Activated naive CD4-positive, alpha-beta T cell treated with anti-CD3 and anti-CD28 coated beads, Interleukin-2, amount 50 U/mL, for 24 hours (primary cell): ENCODE results near the gene KCNH6.

ENCODE experiments used
- H3K27ac Mint-ChIP-seq: one replicate; pipeline ENCODE4 v1.8.0; 2021; ENCODE audit warnings: mild to moderate bottlenecking, mixed read lengths
- H3K27me3 Mint-ChIP-seq: one replicate; pipeline ENCODE4 v1.8.0; 2021; ENCODE audit warnings: mixed read lengths
- H3K36me3 Mint-ChIP-seq: one replicate; pipeline ENCODE4 v1.8.0; 2021; ENCODE audit warnings: mixed read lengths
- H3K4me1 Mint-ChIP-seq: one replicate; pipeline ENCODE4 v1.8.0; 2021; ENCODE audit warnings: mixed read lengths
- H3K4me3 Mint-ChIP-seq: one replicate; pipeline ENCODE4 v1.8.0; 2021; ENCODE audit warnings: mild to moderate bottlenecking, mixed read lengths
- H3K9me3 Mint-ChIP-seq: one replicate; pipeline ENCODE4 v1.8.0; 2021; ENCODE audit warnings: mixed read lengths

KCNH6 gene, protein sequence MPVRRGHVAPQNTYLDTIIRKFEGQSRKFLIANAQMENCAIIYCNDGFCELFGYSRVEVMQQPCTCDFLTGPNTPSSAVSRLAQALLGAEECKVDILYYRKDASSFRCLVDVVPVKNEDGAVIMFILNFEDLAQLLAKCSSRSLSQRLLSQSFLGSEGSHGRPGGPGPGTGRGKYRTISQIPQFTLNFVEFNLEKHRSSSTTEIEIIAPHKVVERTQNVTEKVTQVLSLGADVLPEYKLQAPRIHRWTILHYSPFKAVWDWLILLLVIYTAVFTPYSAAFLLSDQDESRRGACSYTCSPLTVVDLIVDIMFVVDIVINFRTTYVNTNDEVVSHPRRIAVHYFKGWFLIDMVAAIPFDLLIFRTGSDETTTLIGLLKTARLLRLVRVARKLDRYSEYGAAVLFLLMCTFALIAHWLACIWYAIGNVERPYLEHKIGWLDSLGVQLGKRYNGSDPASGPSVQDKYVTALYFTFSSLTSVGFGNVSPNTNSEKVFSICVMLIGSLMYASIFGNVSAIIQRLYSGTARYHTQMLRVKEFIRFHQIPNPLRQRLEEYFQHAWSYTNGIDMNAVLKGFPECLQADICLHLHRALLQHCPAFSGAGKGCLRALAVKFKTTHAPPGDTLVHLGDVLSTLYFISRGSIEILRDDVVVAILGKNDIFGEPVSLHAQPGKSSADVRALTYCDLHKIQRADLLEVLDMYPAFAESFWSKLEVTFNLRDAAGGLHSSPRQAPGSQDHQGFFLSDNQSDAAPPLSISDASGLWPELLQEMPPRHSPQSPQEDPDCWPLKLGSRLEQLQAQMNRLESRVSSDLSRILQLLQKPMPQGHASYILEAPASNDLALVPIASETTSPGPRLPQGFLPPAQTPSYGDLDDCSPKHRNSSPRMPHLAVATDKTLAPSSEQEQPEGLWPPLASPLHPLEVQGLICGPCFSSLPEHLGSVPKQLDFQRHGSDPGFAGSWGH

DNA sequence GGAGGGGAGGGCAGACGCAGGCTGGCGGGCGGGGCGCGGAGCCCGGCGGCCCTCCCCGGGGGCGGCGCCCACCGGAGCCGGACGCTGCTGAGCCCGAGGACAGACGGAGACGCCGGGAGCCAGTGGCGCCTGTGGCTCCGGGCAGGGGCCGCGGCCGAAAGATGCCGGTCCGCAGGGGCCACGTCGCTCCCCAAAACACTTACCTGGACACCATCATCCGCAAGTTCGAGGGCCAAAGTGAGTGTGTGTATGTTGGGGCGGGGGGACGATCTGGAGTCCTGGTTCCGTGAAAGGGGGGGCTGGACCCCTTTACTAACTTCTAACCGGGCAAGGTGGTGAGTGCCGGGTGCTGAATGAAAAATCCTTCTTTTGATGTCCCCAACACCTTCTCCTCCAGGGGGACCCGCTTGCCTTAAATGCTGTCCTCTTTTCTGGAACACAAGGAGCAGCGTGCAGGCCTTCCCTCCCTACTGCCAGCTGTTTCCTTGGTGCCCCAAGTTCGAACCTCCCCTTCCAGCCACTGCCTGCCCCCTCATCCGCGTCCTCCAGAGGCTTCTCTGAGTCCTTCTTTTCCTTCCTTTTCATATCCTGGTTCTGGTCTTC, at the start of gene KCNH6:
KCNH6 (plus strand) TSS at position 106 of the 603 bp plus-strand sequence; CDS start at position 162, 56 bp downstream.
- Mint-ChIP-seq H3K27me3 (peaks cover 14% of the 10 kb centered on the region), H3K4me1 (peaks cover 8% of the 10 kb centered on the region), H3K36me3 (no peaks in the 10 kb centered on the region), H3K4me3 (peak within 1 kb of the TSS; percentile 32), H3K27ac (no peak within 1 kb of the TSS), H3K9me3 (no peaks in the 10 kb centered on the region)

DNA sequence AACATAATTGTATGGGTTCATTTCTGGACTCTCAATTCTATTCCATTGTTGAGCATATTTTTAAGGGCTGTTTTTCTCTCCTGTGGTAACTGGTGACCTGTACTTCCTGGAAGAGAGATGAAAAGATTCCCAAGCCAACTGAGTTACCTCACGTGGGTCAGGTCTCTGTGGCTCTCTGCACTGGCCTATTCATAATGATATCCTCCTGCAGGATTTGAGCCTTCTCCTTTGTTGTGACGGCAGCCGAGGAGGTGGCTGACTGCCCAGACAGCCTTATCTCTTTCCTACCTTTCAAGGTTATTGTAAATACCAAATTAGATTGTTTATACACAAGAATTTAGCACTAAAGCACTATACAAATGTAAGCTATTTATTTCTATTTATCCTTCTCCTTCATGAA, 49.0 kb upstream of the KCNH6 start:
- Mint-ChIP-seq H3K9me3 (no peaks in the 10 kb centered on the region), H3K4me1 (peaks cover 7% of the 10 kb centered on the region), H3K4me3 (no peak overlapping the region), H3K27ac (no peak overlapping the region), H3K36me3 (no peaks in the 10 kb centered on the region), H3K27me3 (peaks cover 17% of the 10 kb centered on the region)

DNA sequence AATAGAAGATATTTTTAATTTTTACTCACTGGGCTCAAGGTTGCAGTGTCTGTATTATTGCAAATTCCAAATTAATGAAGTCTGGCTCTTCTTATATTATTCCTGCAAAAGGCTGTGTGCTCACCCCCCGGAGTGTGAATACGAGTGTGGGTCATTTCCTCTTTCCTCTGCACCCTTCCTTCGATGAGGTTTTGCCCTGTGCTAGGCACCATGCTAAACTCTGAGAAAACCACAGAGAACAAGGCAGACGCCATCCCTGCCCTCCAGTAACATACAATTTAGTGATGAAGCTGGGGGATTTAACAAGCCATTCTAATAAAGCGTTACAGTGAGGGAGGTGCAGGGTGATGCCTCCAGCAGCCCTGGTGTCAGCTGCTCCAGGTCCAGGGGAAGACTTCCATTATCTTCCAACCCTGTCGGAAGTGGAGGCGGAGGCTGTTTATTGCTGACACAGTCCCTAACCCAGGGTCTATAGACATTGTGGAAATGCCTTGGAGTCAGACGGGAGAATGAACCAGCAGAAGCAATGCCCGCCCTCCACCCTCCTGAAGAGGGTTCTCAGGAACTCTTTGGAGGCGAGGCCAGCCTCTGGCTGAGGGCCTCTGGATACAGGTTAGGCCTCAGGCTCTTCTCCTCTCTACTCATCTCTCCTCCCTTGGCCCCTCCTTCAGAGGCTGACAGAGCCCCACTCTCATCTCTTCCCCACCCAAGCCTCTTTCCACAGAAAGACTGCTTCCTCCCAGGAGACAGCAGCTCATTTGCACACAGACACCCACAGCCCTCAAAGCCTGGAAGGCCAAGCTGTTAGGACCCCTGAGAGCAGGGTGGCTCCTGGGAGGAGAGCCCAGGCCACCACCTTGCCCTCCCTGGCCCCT, 48.3 kb upstream of the KCNH6 start:
- H3K27me3 Mint-ChIP-seq, result peaks cover 18% of the 10 kb centered on the region
- H3K36me3 Mint-ChIP-seq, result no peaks in the 10 kb centered on the region
- H3K27ac Mint-ChIP-seq, result no peak overlapping the region
- no peak overlapping the region for H3K4me3 Mint-ChIP-seq
- no peaks in the 10 kb centered on the region for H3K9me3 Mint-ChIP-seq
- H3K4me1 Mint-ChIP-seq, result peaks cover 7% of the 10 kb centered on the region

DNA sequence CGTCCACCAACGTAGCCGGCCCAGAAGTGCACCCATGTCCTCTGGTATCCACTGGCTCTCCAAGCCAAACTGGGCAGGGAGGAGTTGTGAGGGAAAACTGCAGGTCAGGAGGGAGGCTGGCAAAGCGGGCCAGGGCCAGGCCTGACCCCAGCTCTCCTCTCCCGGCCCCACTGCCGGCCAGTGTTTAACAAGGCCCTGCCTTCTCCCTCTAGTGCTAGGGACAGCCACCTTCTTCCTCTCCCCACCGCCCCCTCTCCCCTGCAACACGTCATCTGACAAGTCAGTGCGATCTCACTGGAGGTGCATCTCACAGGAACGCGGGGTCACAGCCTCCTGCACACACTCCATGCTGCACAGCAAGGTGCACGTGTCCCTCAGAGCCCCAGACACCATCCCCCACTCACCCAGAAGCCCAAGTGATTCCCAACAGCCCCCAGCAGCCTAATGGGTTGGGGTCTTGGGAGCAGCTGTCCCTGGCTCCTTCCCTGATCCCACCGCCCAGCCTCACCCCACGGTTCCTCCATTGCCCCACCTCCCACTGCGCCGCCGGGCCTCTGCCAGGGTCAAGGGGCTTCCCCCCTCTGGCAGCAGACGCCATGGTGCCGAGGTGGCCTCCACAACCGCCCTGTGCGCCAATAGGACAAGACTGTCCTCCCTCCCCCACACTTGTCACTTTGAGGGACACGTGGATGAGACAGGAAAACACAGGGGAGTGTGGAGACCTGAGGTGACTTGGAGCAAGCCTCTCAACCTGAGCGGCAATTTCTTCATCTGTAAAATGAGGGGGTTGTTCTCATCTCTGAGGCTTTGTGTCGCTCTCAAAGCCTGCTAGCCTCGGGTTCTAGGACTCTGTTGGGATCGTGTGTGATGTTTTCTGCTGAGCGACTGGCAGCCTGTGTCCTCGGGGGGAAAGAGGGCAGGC, 47.4 kb upstream of the KCNH6 start:
- Mint-ChIP-seq H3K4me3 (peak overlapping the region; percentile 66), H3K27ac (no peak overlapping the region), H3K9me3 (no peaks in the 10 kb centered on the region), H3K27me3 (peaks cover 18% of the 10 kb centered on the region), H3K36me3 (no peaks in the 10 kb centered on the region), H3K4me1 (peaks cover 7% of the 10 kb centered on the region)

DNA sequence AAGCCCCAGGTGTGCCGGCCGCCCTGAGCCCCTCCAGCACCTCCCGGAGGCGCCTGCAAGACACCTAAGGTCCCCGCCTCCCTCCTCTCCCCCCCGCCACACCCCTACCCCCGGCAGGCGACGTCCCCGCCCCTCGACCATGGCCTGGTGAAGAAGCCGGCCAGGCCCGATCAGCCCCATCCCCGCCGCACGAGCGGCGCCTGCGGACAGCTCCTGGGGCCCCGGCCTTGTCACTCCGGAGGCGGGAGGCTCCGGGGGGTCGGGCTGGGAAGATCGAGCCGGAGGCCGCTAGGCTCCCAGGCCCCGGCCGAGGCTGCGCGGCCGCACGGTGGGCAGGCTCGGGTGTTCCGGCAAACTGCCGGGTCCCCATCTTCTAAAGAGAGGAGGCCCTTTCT, 46.7 kb upstream of the KCNH6 start:
- Mint-ChIP-seq H3K27me3 (peaks cover 16% of the 10 kb centered on the region), H3K27ac (no peak overlapping the region), H3K4me3 (no peak overlapping the region), H3K36me3 (no peaks in the 10 kb centered on the region), H3K9me3 (no peaks in the 10 kb centered on the region), H3K4me1 (peaks cover 7% of the 10 kb centered on the region)

DNA sequence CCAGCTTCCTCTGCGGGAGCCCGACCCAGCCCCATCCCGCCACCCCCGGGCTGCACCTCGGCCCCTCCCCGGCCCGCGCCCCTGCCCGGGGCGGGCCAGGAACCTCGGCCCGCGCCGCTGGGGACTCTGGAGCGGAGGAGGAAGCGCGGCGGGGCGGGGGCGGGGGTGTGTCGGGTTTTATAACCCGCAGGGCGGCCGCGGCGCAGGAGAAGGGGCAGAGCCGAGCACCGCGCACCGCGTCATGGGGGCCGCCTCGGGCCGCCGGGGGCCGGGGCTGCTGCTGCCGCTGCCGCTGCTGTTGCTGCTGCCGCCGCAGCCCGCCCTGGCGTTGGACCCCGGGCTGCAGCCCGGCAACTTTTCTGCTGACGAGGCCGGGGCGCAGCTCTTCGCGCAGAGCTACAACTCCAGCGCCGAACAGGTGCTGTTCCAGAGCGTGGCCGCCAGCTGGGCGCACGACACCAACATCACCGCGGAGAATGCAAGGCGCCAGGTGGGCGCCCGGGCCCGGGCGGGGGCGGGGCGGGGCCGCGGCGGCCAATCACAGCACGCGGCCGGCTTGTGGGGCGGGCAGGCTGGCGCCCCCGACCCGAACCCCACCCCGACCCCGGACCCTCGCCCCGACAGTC, 46.2 kb upstream of the KCNH6 start, which contains the start of gene ACE:
ACE (plus strand) TSS at position 208 of the 626 bp plus-strand sequence; CDS start at position 242, 34 bp downstream.
- H3K36me3 Mint-ChIP-seq, result no peaks in the 10 kb centered on the region
- peaks cover 7% of the 10 kb centered on the region for H3K4me1 Mint-ChIP-seq
- H3K9me3 Mint-ChIP-seq, result no peaks in the 10 kb centered on the region
- H3K27ac Mint-ChIP-seq, result no peak within 1 kb of the TSS
- peaks cover 15% of the 10 kb centered on the region for H3K27me3 Mint-ChIP-seq
- peak within 1 kb of the TSS; percentile 76 for H3K4me3 Mint-ChIP-seq

DNA sequence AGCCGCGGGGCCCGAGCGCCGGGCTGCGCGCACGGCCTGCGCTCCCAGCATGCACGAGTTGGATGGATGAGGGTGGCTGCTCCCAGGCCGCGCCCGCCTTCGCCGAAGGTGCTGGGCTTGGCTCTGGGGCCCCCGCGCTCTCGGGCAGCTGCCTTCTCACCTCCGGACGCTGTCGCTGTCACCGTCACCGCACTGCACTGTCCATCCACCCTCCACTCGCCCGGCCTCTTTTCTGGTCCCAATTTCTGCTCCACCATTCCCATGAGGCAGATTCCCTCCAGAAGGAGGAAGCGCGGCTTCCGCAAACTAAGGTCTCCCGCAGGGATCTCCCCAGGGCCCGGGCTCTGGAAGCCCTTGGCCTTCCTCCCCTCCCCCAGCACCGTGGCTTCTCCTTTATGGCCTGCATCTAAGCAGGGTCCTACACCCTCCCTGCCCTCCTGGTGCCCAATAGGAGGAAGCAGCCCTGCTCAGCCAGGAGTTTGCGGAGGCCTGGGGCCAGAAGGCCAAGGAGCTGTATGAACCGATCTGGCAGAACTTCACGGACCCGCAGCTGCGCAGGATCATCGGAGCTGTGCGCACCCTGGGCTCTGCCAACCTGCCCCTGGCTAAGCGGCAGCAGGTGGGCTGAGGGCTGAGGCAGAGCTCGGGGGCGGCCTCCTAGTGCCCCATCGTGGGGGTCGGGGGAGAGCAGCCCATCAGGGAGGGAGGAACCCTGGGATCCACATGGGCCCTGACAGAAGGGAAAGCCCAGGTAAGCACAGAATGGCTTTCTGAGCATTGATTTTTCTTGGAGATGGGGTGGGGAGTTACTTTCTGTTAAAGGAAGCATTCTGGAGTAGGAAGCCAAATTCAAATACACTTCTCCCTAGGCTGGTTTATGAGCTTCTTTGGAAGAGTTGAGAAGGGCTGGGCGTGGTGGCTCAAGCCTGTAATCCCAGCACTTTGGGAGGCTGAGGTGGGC, 45.4 kb upstream of the KCNH6 start:
- H3K4me3 Mint-ChIP-seq, result peak overlapping the region; percentile 76
- no peaks in the 10 kb centered on the region for H3K36me3 Mint-ChIP-seq
- no peak overlapping the region for H3K27ac Mint-ChIP-seq
- no peaks in the 10 kb centered on the region for H3K9me3 Mint-ChIP-seq
- peaks cover 7% of the 10 kb centered on the region for H3K4me1 Mint-ChIP-seq
- peaks cover 15% of the 10 kb centered on the region for H3K27me3 Mint-ChIP-seq

DNA sequence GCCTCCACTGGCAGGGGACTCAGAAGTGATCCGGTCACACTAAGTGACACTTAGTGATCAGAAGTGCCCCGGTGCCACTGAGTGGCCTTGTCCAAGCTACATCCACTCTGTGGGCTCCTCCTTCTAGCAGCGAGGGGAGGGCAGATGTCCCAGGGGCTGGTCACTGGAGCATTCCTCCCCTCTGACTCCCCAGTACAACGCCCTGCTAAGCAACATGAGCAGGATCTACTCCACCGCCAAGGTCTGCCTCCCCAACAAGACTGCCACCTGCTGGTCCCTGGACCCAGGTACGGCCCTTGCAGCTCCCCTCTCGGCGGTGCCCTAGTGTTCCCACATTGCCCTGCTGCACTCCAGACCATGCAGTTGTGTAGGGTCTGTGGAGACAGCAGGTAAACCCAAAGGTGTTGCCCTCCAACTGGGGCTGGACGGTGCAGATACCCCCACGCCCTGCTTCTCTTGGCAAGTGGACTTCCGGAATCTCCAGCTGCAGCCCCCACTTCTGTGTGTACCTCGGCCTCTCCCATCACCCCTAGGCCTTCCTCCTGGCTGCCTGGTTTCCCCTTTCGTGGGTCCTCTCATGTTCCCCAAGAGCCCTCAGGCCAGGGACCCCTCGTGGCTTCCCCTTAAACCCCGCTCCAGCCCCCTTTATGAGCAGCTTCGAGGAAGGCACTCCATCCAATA, 44.2 kb upstream of the KCNH6 start:
- Mint-ChIP-seq H3K36me3 (no peaks in the 10 kb centered on the region), H3K9me3 (no peaks in the 10 kb centered on the region), H3K4me3 (no peak overlapping the region), H3K27me3 (peaks cover 15% of the 10 kb centered on the region), H3K27ac (no peak overlapping the region), H3K4me1 (peaks cover 7% of the 10 kb centered on the region)

DNA sequence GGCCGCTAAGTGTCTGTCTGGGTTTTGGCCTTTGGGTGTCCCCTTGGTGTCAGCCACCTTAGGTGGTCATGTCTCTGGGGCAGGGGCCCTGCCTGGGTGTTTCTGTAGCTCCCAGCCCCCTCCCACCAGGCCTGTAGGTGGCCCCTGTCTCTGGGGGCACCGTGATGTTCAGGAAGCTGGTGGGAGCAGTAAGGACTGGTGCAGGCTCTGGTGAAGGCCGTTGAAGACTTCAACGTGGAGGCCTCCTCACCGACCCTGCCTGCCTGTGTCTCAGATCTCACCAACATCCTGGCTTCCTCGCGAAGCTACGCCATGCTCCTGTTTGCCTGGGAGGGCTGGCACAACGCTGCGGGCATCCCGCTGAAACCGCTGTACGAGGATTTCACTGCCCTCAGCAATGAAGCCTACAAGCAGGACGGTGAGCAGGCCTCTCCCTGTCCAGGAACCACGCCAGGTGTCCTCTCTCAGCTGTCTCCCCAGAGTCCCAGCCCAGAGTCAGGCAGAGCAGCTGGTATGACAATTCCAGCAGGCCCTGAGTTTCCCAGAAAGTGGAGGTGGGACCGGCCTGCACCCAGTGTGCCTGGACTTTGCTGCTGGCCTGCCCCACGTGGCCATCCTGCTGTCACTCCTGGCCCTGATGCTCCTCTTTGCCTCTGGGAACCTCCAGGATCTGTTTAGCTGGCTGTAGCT, 43.5 kb upstream of the KCNH6 start:
- no peak overlapping the region for H3K27ac Mint-ChIP-seq
- H3K9me3 Mint-ChIP-seq, result no peaks in the 10 kb centered on the region
- H3K4me1 Mint-ChIP-seq, result peaks cover 7% of the 10 kb centered on the region
- no peaks in the 10 kb centered on the region for H3K36me3 Mint-ChIP-seq
- no peak overlapping the region for H3K4me3 Mint-ChIP-seq
- peaks cover 13% of the 10 kb centered on the region for H3K27me3 Mint-ChIP-seq

DNA sequence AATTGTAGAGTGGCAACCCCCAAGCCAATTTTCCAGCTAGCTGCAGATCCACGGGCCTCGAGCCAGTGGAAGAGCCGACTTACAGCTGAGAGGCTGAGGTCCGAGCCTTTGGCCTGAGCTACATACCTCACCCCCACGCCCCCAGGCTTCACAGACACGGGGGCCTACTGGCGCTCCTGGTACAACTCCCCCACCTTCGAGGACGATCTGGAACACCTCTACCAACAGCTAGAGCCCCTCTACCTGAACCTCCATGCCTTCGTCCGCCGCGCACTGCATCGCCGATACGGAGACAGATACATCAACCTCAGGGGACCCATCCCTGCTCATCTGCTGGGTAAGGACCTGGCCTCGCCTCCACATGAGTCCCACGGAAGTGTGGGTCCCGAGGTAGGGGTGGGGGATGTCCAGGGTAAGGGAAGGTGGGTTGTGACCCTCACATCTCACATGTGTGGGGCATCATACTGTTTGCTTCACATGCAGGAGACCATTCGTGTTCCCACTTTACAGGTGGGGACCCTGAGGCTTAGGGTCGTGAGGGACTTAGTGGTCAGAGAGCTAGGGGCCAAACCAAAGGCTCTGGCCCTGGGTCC, 42.9 kb upstream of the KCNH6 start:
- no peaks in the 10 kb centered on the region for H3K36me3 Mint-ChIP-seq
- peaks cover 13% of the 10 kb centered on the region for H3K27me3 Mint-ChIP-seq
- no peak overlapping the region for H3K27ac Mint-ChIP-seq
- H3K4me1 Mint-ChIP-seq, result peaks cover 7% of the 10 kb centered on the region
- no peak overlapping the region for H3K4me3 Mint-ChIP-seq
- no peaks in the 10 kb centered on the region for H3K9me3 Mint-ChIP-seq

DNA sequence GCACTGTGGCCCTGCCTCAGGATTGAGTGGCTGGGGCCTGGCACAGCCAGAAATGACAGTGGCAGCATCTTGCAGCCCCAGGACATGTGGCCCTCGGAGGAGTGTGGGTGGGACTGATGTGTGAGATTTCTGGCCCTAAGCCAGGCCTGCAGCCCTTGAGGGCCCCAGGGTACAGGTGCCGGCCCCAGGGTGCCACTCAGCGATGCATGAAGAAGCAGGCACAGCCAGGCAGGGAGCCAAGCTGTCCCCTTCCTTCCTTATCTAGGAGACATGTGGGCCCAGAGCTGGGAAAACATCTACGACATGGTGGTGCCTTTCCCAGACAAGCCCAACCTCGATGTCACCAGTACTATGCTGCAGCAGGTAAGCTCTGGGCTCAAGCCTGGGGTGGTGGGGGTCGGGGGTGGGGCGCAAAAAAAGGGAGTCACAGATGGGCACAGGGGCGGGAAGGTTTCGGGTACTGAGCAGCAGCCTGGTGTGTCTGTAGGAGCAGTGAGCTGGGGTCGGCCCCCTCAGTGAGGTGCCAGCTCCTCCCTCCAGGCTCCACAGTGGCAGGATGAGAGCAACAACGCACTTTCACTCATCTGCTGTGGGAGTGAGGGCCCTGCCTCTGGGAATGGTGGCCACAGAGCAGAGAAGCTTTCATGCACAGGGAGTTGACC, 42.2 kb upstream of the KCNH6 start:
- no peak overlapping the region for H3K27ac Mint-ChIP-seq
- H3K27me3 Mint-ChIP-seq, result peaks cover 11% of the 10 kb centered on the region
- no peaks in the 10 kb centered on the region for H3K36me3 Mint-ChIP-seq
- no peak overlapping the region for H3K4me3 Mint-ChIP-seq
- H3K4me1 Mint-ChIP-seq, result peaks cover 7% of the 10 kb centered on the region
- no peaks in the 10 kb centered on the region for H3K9me3 Mint-ChIP-seq
